Breast epithelium (tissue), 4 donors: ENCODE measurements around the gene RBBP8. TPM values are rescaled to one million over a fixed set of nuclear protein-coding genes. Genes with fewer than 3 reads are reported as not detected.

Experiments used
- DNase-seq, 2 donors: peaks; one replicate each; pipeline ENCODE4 v3.0.0-alpha.2; 2019; ENCODE audit warnings: low spot score in 2 of 2
- H3K27ac ChIP-seq, 2 donors: fragments of 200-600 bp; sonication (generic) in 1 of 2; one replicate each; pipeline ENCODE4 v1.5.1; 2016 to 2019; ENCODE audit warnings: mild to moderate bottlenecking in 1 of 2
- H3K27me3 ChIP-seq, 2 donors: fragments of 200-600 bp; sonication (generic) in 1 of 2; one replicate each; pipeline versions ENCODE4 v1.5.1 to v1.6.0; 2017 to 2019; ENCODE audit warnings: control low read depth in 1 of 2, mild to moderate bottlenecking in 1 of 2
- H3K36me3 ChIP-seq: fragments of 200-600 bp; one replicate; pipeline ENCODE4 v1.5.1; 2019
- H3K4me1 ChIP-seq, 2 donors: fragments of 200-600 bp; sonication (generic); one replicate each; pipeline ENCODE4 v1.5.1; 2016 to 2019; ENCODE audit warnings: control low read depth in 1 of 2
- H3K4me3 ChIP-seq, 3 donors: fragments of 200-600 bp; sonication (generic); 1 replicate in 2 of 3; 2 replicates in 1 of 3; pipeline ENCODE4 v1.5.1; 2016 to 2019; ENCODE audit warnings: mild to moderate bottlenecking in 3 of 3, moderate library complexity in 2 of 3
- H3K9me3 ChIP-seq, 2 donors: fragments of 200-600 bp; sonication (generic) in 1 of 2; one replicate each; pipeline ENCODE4 v1.5.1; 2016 to 2019; ENCODE audit warnings: control low read depth in 1 of 2
- POLR2A ChIP-seq: fragments of 450-650 bp; IDR thresholded peaks from one replicate; pipeline ENCODE4 v1.6.1; 2016; ENCODE audit warnings: antibody characterized with exemption, mild to moderate bottlenecking, moderate library complexity
- POLR2AphosphoS5 ChIP-seq, 3 donors: sonication (generic); formaldehyde crosslinking; IDR thresholded peaks; one replicate each; pipeline ENCODE4 v1.6.1; 2017; ENCODE audit warnings: antibody characterized with exemption in 3 of 3
- intact Hi-C: fragments of 100-400 bp; cut with DNase I; formaldehyde crosslinking; loops from one replicate; pipeline ENCODE4 v1.15.1; 2023; ENCODE audit warnings: low total_unique reads
- total RNA-seq, 3 donors: library from RNA; depleted of rRNA; stranded (reverse); fragments of >200 nt; gene quantifications; one replicate each; pipeline ENCODE4 v1.1.0, GENCODE V29; 2016
- TF ChIP-seq, protein P1 (sequence below), 3 donors: fragments of 450-650 bp; IDR thresholded peaks; one replicate each; pipeline ENCODE4 v1.5.1; 2016 to 2017; ENCODE audit warnings: antibody characterized with exemption in 3 of 3, mild to moderate bottlenecking in 3 of 3, moderate library complexity in 3 of 3

RBBP8 gene
- total RNA-seq, 3 donors from 2014 or later, result 19.4 to 117 (median 76.4) TPM

DNA sequence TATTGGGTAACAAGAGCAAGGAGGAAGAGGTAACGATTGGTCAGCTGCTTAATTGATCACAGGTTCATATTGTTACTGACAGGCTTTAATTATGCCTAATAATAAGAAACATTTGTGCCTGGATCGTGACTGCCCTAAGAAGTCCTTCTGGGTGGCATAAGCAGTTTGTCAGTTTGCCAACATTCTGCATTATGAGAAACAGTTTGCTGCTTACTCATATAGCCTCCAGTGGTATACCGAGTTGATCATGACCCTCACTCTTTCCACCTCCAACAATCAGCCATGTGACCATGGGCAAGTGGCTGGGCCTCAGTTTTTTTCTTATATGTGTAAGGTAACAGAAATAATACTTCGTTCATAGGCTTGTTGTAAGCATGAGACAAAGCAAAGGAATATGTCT lies 105.6 kb downstream of the RBBP8 start:
- no peaks in the 10 kb centered on the region for H3K9me3 ChIP-seq
- DNase-seq, result no peak
- no peak overlapping the region for H3K27ac ChIP-seq
- TF ChIP-seq POLR2AphosphoS5 (IDR thresholded peaks at IDR 0.05) (no peak), POLR2A (no peak)
- TF ChIP-seq, protein P1, sequence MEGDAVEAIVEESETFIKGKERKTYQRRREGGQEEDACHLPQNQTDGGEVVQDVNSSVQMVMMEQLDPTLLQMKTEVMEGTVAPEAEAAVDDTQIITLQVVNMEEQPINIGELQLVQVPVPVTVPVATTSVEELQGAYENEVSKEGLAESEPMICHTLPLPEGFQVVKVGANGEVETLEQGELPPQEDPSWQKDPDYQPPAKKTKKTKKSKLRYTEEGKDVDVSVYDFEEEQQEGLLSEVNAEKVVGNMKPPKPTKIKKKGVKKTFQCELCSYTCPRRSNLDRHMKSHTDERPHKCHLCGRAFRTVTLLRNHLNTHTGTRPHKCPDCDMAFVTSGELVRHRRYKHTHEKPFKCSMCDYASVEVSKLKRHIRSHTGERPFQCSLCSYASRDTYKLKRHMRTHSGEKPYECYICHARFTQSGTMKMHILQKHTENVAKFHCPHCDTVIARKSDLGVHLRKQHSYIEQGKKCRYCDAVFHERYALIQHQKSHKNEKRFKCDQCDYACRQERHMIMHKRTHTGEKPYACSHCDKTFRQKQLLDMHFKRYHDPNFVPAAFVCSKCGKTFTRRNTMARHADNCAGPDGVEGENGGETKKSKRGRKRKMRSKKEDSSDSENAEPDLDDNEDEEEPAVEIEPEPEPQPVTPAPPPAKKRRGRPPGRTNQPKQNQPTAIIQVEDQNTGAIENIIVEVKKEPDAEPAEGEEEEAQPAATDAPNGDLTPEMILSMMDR (IDR thresholded peaks at IDR 0.05), result no peak
- H3K27me3 ChIP-seq, result no peaks in the 10 kb centered on the region
- no peak overlapping the region for H3K4me3 ChIP-seq
- intact Hi-C loops, result no loop called here
- no peaks in the 10 kb centered on the region for H3K36me3 ChIP-seq
- no peaks in the 10 kb centered on the region for H3K4me1 ChIP-seq

DNA sequence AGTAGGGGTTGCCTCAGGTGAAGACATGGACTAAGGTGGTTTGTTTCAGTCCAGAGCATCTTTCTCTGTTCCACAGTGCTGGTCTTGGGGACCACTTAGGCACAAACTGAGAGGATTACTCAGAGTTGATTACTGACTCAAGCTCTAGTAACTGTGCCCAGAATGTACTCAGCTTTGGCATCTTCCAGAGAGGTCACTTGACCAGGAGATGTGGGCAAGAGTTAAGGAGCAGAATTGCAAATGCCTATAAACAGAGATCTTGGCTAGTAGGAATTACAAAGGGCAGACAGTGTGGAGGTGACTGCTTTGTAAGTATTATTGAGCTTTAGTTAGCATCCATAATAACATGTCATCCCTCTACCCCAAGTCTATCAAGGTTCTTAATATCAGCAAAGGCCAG lies 109.0 kb downstream of the RBBP8 start:
- no peak overlapping the region for H3K4me3 ChIP-seq
- H3K9me3 ChIP-seq, result no peaks in the 10 kb centered on the region
- DNase-seq, result no peak
- intact Hi-C loops, result no loop called here
- no peaks in the 10 kb centered on the region for H3K27me3 ChIP-seq
- TF ChIP-seq POLR2AphosphoS5 (IDR thresholded peaks at IDR 0.05) (no peak), POLR2A (no peak)
- TF ChIP-seq, protein P1 (IDR thresholded peaks at IDR 0.05), result no peak
- H3K27ac ChIP-seq, result no peak overlapping the region
- no peaks in the 10 kb centered on the region for H3K36me3 ChIP-seq
- no peaks in the 10 kb centered on the region for H3K4me1 ChIP-seq

DNA sequence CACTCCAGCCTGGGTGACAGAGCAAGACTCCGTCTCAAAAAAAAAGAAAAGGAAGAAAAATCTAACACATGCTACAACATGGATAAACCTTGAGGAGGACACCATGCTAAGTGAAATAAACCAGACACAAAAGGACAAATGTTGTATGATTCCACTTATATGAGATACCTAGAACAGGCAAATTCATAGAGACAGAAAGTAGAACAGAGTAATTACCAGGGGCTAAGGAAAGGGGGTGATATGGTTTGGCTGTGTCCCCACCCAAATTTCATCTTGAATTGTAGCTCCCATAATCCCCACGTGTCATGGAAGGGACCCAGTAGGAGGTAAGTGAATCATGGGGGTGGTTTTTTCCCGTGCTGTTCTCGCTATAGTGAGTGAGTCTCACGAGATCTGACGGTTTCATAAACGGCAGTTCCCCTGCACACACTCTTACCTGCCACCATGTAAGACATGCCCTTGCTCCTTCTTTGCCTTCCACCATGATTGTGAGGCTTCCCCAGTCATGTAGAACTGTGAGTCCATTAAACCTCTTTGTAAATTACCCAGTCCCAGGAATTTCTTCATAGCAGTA lies 110.8 kb downstream of the RBBP8 start:
- no peaks in the 10 kb centered on the region for H3K27me3 ChIP-seq
- intact Hi-C loops, result no loop called here
- DNase-seq, result no peak
- no peak overlapping the region for H3K27ac ChIP-seq
- no peaks in the 10 kb centered on the region for H3K9me3 ChIP-seq
- H3K4me1 ChIP-seq, result no peaks in the 10 kb centered on the region
- no peaks in the 10 kb centered on the region for H3K36me3 ChIP-seq
- no peak for TF ChIP-seq POLR2AphosphoS5 (IDR thresholded peaks at IDR 0.05)
- TF ChIP-seq, protein P1 (IDR thresholded peaks at IDR 0.05), result no peak
- no peak for TF ChIP-seq POLR2A
- no peak overlapping the region for H3K4me3 ChIP-seq

DNA sequence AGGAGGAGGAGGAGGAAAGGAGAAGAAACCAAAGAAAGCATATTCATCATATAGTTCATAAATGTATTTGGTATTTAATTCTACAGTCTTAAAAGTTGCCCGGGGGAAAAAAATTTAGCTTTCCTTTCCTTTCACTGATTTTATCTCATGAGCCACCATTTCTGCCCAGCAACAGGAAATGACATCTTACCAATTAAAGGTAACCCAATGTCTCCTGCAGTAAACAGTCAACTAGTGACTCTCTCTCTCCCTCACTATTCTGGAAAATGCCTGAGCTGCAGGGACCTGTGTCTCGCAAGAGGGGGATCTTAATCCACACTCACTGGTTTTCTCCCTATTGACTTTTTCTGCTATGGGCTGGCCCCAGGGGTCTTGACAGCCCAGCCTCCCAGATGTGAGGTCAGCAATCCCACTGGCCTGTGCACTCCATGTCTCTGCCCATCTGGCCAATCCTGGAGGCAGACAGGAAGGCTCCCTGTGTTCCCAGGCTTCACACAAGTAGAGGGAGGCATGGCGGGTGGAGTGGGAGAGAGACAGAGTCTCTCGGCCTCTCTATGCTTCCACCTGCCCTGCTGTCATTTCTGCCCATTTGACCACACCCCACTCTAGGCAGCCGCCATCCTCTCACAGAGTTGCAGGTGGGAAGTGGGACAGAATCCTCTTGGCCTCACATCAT lies 116.7 kb downstream of the RBBP8 start:
- H3K27me3 ChIP-seq, result no peaks in the 10 kb centered on the region
- H3K4me1 ChIP-seq, result no peaks in the 10 kb centered on the region
- no peak overlapping the region for H3K4me3 ChIP-seq
- intact Hi-C loops, result no loop called here
- H3K9me3 ChIP-seq, result no peaks in the 10 kb centered on the region
- H3K36me3 ChIP-seq, result no peaks in the 10 kb centered on the region
- no peak for DNase-seq
- no peak overlapping the region for H3K27ac ChIP-seq
- TF ChIP-seq POLR2A (no peak), POLR2AphosphoS5 (IDR thresholded peaks at IDR 0.05) (no peak)
- TF ChIP-seq, protein P1 (IDR thresholded peaks at IDR 0.05), result no peak

DNA sequence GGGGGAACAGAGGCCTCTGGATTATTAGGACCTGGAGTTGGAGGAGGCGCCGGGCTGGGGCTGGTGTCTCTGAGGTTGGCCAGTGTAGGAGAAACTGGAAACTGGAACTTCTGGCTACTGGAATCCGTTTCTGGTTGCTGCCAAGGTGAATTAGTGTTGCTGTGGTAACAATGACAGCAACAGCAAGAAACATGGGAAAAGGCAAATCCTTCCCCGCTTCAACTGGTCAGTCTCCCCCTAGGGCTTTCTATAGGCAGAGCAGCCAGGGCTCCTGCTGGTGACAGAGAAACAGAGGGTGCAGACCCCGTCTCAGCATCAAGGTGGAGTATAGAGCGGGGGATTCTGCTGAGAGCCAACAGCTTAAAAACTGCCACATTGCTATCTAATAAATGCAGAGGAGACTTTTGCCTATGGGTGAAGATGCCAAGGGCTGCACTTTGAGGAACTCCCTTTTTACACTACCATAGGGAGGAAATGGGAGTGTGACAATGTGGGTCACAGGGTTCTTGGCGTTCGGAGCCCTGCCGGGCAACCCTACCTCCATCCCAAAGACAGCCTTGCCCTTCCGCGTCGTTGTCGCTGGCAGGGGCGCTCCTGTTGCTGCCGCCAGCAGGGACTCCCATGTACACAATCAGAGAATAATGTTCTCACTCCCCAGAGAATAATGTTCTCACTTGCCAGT lies 120.8 kb downstream of the RBBP8 start:
- peak overlapping the region; percentile 66 to 76 for H3K27ac ChIP-seq
- no peaks in the 10 kb centered on the region for H3K36me3 ChIP-seq
- H3K9me3 ChIP-seq, result no peaks in the 10 kb centered on the region
- peak; percentile 38 to 66 for DNase-seq
- intact Hi-C loops, result no loop called here
- H3K27me3 ChIP-seq, result no peaks in the 10 kb centered on the region
- no peaks in the 10 kb centered on the region for H3K4me1 ChIP-seq
- peak overlapping the region in 1 of 3 donors; percentile 15 for H3K4me3 ChIP-seq
- TF ChIP-seq POLR2AphosphoS5 (IDR thresholded peaks at IDR 0.05) (peak in 1 of 3 donors; percentile 13), POLR2A (no peak)
- TF ChIP-seq, protein P1 (IDR thresholded peaks at IDR 0.05), result peak in 2 of 3 donors; percentile 44 to 46
